Ishikawa (cell line): Measurements from ENCODE around the gene KSR2.

Experiments
- CREB1 ChIP-seq: IDR thresholded peaks from 2 replicates; pipeline ENCODE4 v1.6.1; 2012; ENCODE audit warnings: low read depth
- EP300 ChIP-seq: IDR thresholded peaks from 2 replicates; pipeline ENCODE4 v1.6.1; 2012; ENCODE audit warnings: borderline replicate concordance
- MAX ChIP-seq: IDR thresholded peaks from 2 replicates; pipeline ENCODE4 v1.6.1; 2012
- NFIC ChIP-seq: IDR thresholded peaks from 2 replicates; pipeline ENCODE4 v1.6.1; 2012
- RAD21 ChIP-seq: IDR thresholded peaks from 2 replicates; pipeline ENCODE4 v1.6.1; 2012; ENCODE audit warnings: low read depth
- TAF1 ChIP-seq: IDR thresholded peaks from 2 replicates; pipeline ENCODE4 v1.6.1; 2012; ENCODE audit warnings: low read depth, mild to moderate bottlenecking

- TF ChIP-seq MAX (no peak), RAD21 (no peak), CREB1 (no peak), TAF1 (no peak), EP300 (no peak), NFIC (no peak)
Observed at GRCh38 chr12:117718559-117718958, 250.2 kb downstream of the KSR2 start.
